NCI-H2171 (cell line): ENCODE data around the gene ERFL.
"Not testable (repeated sequence)": the region's sequence is repeated elsewhere in the genome, so short reads cannot be mapped to it uniquely, and the experiment has no call there.

Source experiments
- DNase-seq: peaks from one replicate; lab custom pipeline; 2025; lab: John Stamatoyannopoulos, UW

Gene ERFL

GRCh38 chr19:41926763-41927496 is 1.3 kb downstream of the ERFL start:
- no peak for DNase-seq

GRCh38 chr19:41926028-41926762 is 2.1 kb downstream of the ERFL start:
- no peak for DNase-seq

- DNase-seq, result no peak
Observed at GRCh38 chr19:41925208-41926003, 2.8 kb downstream of the ERFL start.

- DNase-seq, result no peak
Observed at GRCh38 chr19:41924151-41925145, 3.8 kb downstream of the ERFL start.

- DNase-seq, result no peak
Observed at GRCh38 chr19:41923045-41923788, 5.0 kb downstream of the ERFL start.

GRCh38 chr19:41922585-41922984 is 5.7 kb downstream of the ERFL start:
- DNase-seq, result no peak

GRCh38 chr19:41921577-41922576 is 6.4 kb downstream of the ERFL start:
- no peak for DNase-seq

GRCh38 chr19:41920882-41921576 is 7.2 kb downstream of the ERFL start:
- no peak for DNase-seq

- no peak for DNase-seq
Observed at GRCh38 chr19:41919948-41920712, 8.1 kb downstream of the ERFL start.

GRCh38 chr19:41918653-41919244 is 9.5 kb downstream of the ERFL start:
- no peak for DNase-seq

GRCh38 chr19:41918095-41918494 is 10.2 kb downstream of the ERFL start:
- no peak for DNase-seq

GRCh38 chr19:41917676-41918075 is 10.6 kb downstream of the ERFL start:
- DNase-seq, result no peak

- no peak for DNase-seq
Observed at GRCh38 chr19:41915776-41916414, 12.4 kb downstream of the ERFL start.

GRCh38 chr19:41915021-41915775 is 13.1 kb downstream of the ERFL start:
- no peak for DNase-seq

GRCh38 chr19:41914424-41914834 is 13.8 kb downstream of the ERFL start:
- DNase-seq, result not testable (repeated sequence)
